ENCODE data around the gene CACNA1S. TPM values are rescaled to one million over a fixed set of nuclear protein-coding genes. Genes with fewer than 3 reads are reported as not detected.

Gene CACNA1S
- total and polyA plus RNA-seq, 4 donors: 0.16 to 0.33 (median 0.21) TPM

DNA sequence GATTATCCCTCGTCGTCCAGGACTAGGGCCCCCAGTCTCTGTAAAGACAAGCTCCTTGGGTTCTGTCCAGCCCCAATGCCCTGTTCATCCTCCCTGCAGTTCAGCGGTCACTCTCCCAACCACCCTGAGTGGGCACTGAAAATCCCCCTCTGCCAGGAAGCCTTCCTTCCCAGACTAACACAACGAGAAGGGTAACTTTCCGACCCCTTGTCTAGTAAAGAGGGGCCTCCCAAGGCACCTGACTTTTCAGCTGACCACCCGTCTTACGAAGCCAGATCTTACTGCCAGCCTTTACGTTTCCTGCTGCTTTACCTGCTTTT lies 28.7 kb upstream of the CACNA1S start:
- Histone ChIP-seq H3K4me3 (ENCODE audit: low read depth, low read length) (no peak overlapping the region), H3K9me3 (ENCODE audit: control insufficient read depth, insufficient read depth, low read length) (no peaks in the 10 kb centered on the region), H3K27me3 (ENCODE audit: control insufficient read depth, insufficient read depth, low read length) (no peaks in the 10 kb centered on the region), H3K4me1 (ENCODE audit: control insufficient read depth, insufficient read depth, low read length) (peaks cover 26% of the 10 kb centered on the region), H3K27ac (ENCODE audit: low read depth, low read length) (no peak overlapping the region), H3K36me3 (ENCODE audit: control insufficient read depth, insufficient read depth, low read length) (peaks cover 92% of the 10 kb centered on the region)
- WGBS (ENCODE audit: insufficient coverage): 94% methylated on average over 8 of the region's 8 CpGs
- DNase-seq (ENCODE audit: low read depth in 4 of 6, low spot score in 6 of 6): no peak

DNA sequence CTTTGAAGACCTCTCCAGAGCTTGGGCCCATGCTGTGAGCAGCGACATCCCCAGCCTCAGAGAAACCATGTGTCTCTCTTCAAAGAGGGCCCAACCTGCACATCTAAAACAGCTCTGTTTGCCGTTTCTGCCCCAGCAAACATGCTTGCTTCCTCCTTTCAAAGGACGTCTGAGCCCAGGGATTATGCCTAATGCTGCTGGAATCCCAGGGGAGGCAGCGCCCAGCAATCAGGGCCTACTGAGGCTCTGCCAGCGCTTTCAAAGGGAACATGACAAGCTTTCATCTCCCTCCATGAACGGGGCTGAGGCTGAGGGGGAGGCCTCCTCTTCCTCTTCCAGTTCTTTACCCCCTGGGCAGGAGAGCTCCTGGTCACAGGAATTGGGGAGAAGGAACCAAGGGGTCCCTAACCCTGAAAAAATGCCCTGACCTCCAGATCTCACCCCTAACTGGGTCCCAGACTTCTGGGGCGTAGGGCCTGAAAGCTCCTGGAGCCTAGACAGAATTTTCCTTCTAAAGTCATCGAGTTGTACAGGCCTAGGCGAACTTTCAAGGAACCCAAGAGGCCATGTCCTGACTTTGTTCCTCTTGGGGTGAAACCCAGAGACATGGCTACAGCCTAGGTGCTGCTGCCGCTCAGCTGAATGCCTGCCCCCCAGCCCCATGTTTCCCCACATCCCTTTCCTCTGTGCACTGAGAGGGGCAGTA lies 28.2 kb upstream of the CACNA1S start:
- DNase-seq (ENCODE audit: low read depth in 4 of 6, low spot score in 6 of 6): no peak
- Histone ChIP-seq H3K4me1 (ENCODE audit: control insufficient read depth, insufficient read depth, low read length) (peaks cover 26% of the 10 kb centered on the region), H3K9me3 (ENCODE audit: control insufficient read depth, insufficient read depth, low read length) (no peaks in the 10 kb centered on the region), H3K27ac (ENCODE audit: low read depth, low read length) (no peak overlapping the region), H3K36me3 (ENCODE audit: control insufficient read depth, insufficient read depth, low read length) (peaks cover 92% of the 10 kb centered on the region), H3K27me3 (ENCODE audit: control insufficient read depth, insufficient read depth, low read length) (no peaks in the 10 kb centered on the region), H3K4me3 (ENCODE audit: low read depth, low read length) (no peak overlapping the region)
- 72% methylated on average over 8 of the region's 10 CpGs for WGBS (ENCODE audit: insufficient coverage)

DNA sequence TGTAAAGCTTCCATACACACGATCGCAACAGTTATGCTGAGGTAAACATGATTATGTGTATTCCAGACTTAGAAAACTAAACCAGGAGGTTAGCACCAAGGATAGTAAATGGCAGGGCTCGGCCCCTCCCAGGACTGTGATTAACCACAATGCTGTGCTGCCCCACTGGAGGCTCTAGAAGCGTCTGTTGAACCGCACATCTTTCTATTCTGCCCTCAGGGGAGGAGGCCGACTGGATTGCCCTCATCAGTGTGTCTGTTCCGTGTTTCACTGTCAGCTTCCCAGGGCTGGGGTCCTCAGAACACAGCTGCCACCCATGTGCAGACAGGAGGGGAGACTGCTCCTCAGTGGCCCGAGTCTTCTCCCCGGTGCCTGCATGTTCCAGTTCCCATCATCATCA lies 27.5 kb upstream of the CACNA1S start:
- H3K4me1 ChIP-seq (ENCODE audit: control insufficient read depth, insufficient read depth, low read length): peaks cover 26% of the 10 kb centered on the region
- DNase-seq (ENCODE audit: low read depth in 4 of 6, low spot score in 6 of 6): no peak
- no peaks in the 10 kb centered on the region for H3K9me3 ChIP-seq (ENCODE audit: control insufficient read depth, insufficient read depth, low read length)
- H3K36me3 ChIP-seq (ENCODE audit: control insufficient read depth, insufficient read depth, low read length): peaks cover 92% of the 10 kb centered on the region
- no peak overlapping the region for H3K4me3 ChIP-seq (ENCODE audit: low read depth, low read length)
- WGBS (ENCODE audit: insufficient coverage): 80% methylated on average over 7 of the region's 9 CpGs
- no peaks in the 10 kb centered on the region for H3K27me3 ChIP-seq (ENCODE audit: control insufficient read depth, insufficient read depth, low read length)
- H3K27ac ChIP-seq (ENCODE audit: low read depth, low read length): no peak overlapping the region

DNA sequence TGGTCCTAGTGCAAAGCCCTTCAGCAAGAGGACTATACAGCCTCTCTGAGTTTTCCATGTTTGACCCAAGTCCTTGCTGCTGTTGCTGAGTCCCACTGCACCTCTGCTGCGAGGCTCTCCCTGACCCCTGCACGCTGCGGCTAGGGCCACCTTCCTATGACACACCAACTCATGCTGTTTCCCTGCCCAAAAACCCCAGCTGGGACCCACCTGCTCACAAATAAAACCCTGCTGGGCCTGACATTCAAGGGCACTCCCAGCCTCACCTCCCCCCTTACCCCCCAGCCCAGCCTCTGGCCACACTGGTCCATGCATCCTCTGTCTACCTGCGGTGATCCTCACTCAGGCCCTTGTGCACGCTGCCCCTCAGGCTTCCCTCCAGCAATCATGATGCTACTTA lies 27.1 kb upstream of the CACNA1S start:
- Histone ChIP-seq H3K27me3 (ENCODE audit: control insufficient read depth, insufficient read depth, low read length) (no peaks in the 10 kb centered on the region), H3K27ac (ENCODE audit: low read depth, low read length) (no peak overlapping the region), H3K4me3 (ENCODE audit: low read depth, low read length) (no peak overlapping the region), H3K36me3 (ENCODE audit: control insufficient read depth, insufficient read depth, low read length) (peaks cover 91% of the 10 kb centered on the region), H3K9me3 (ENCODE audit: control insufficient read depth, insufficient read depth, low read length) (no peaks in the 10 kb centered on the region), H3K4me1 (ENCODE audit: control insufficient read depth, insufficient read depth, low read length) (peaks cover 26% of the 10 kb centered on the region)
- no peak for DNase-seq (ENCODE audit: low read depth in 4 of 6, low spot score in 6 of 6)
- 96% methylated on average over 5 of the region's 5 CpGs for WGBS (ENCODE audit: insufficient coverage)

GRCh38 chr1:201138311-201138840 lies 26.1 kb upstream of the CACNA1S start:
- Histone ChIP-seq H3K4me3 (ENCODE audit: low read depth, low read length) (no peak overlapping the region), H3K27me3 (ENCODE audit: control insufficient read depth, insufficient read depth, low read length) (no peaks in the 10 kb centered on the region), H3K36me3 (ENCODE audit: control insufficient read depth, insufficient read depth, low read length) (peaks cover 87% of the 10 kb centered on the region), H3K9me3 (ENCODE audit: control insufficient read depth, insufficient read depth, low read length) (no peaks in the 10 kb centered on the region), H3K4me1 (ENCODE audit: control insufficient read depth, insufficient read depth, low read length) (peaks cover 26% of the 10 kb centered on the region), H3K27ac (ENCODE audit: low read depth, low read length) (no peak overlapping the region)
- whole genome bisulfite sequencing (ENCODE audit: insufficient coverage): 73% methylated on average over 3 of the region's 6 CpGs
- no peak for DNase-seq (ENCODE audit: low read depth in 4 of 6, low spot score in 6 of 6)

DNA sequence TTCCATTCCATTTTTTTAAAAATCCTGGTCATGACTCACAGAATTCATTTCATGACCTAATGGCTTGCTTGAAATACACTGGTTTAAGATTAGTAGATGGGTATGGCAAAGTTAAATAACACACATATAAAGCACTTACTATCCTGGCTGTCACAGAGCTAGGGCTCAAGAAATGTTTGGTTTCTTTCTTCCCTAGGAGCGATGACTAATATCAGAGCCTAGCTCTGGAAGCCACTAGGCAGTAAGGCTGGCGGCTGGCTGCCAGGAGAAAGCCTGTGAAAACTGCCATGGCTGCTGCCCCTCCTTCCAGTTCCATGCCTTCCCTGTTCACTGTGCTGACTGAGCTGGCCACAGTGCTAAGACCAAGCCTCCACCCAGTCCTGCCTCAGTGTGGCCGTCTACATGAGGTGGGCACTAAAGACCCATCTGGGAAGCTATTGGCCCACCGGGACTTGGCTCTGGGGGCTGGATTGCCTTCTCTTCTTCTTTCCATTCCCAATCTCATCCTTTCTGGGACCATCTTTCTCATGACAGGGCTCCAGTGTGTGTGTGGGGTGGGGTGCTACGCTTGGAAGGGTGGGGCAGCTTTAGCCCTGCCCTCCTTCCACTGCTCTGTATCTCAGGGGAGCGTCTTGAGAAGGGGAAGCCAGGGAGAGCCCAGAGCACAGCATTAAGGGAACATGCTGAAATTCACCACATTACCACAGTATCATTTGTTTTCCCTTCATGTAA lies 25.5 kb upstream of the CACNA1S start:
- Histone ChIP-seq H3K4me1 (ENCODE audit: control insufficient read depth, insufficient read depth, low read length) (peaks cover 25% of the 10 kb centered on the region), H3K4me3 (ENCODE audit: low read depth, low read length) (no peak overlapping the region), H3K27ac (ENCODE audit: low read depth, low read length) (no peak overlapping the region), H3K27me3 (ENCODE audit: control insufficient read depth, insufficient read depth, low read length) (no peaks in the 10 kb centered on the region), H3K9me3 (ENCODE audit: control insufficient read depth, insufficient read depth, low read length) (no peaks in the 10 kb centered on the region), H3K36me3 (ENCODE audit: control insufficient read depth, insufficient read depth, low read length) (peaks cover 80% of the 10 kb centered on the region)
- WGBS (ENCODE audit: insufficient coverage): 66% methylated on average over 4 of the region's 6 CpGs
- DNase-seq (ENCODE audit: low read depth in 4 of 6, low spot score in 6 of 6): peak in 2 of 6 donors; percentile 37 to 40

- Histone ChIP-seq H3K27me3 (ENCODE audit: control insufficient read depth, insufficient read depth, low read length) (no peaks in the 10 kb centered on the region), H3K4me1 (ENCODE audit: control insufficient read depth, insufficient read depth, low read length) (peaks cover 21% of the 10 kb centered on the region), H3K4me3 (ENCODE audit: low read depth, low read length) (no peak overlapping the region), H3K36me3 (ENCODE audit: control insufficient read depth, insufficient read depth, low read length) (peaks cover 78% of the 10 kb centered on the region), H3K9me3 (ENCODE audit: control insufficient read depth, insufficient read depth, low read length) (no peaks in the 10 kb centered on the region), H3K27ac (ENCODE audit: low read depth, low read length) (no peak overlapping the region)
- DNase-seq (ENCODE audit: low read depth in 4 of 6, low spot score in 6 of 6): no peak
- 92% methylated on average over 6 of the region's 7 CpGs for WGBS (ENCODE audit: insufficient coverage)
These were observed 24.8 kb upstream of the CACNA1S start for GRCh38 chr1:201137024-201137392.

- Histone ChIP-seq H3K36me3 (ENCODE audit: control insufficient read depth, insufficient read depth, low read length) (peaks cover 74% of the 10 kb centered on the region), H3K27ac (ENCODE audit: low read depth, low read length) (no peak overlapping the region), H3K4me1 (ENCODE audit: control insufficient read depth, insufficient read depth, low read length) (peaks cover 21% of the 10 kb centered on the region), H3K27me3 (ENCODE audit: control insufficient read depth, insufficient read depth, low read length) (no peaks in the 10 kb centered on the region), H3K4me3 (ENCODE audit: low read depth, low read length) (no peak overlapping the region), H3K9me3 (ENCODE audit: control insufficient read depth, insufficient read depth, low read length) (no peaks in the 10 kb centered on the region)
- DNase-seq (ENCODE audit: low read depth in 4 of 6, low spot score in 6 of 6): no peak
- WGBS (ENCODE audit: insufficient coverage): 83% methylated on average over 6 of the region's 8 CpGs
These were observed 24.3 kb upstream of the CACNA1S start for GRCh38 chr1:201136355-201137023.

GRCh38 chr1:201134405-201134804 lies 22.2 kb upstream of the CACNA1S start:
- Histone ChIP-seq H3K27me3 (ENCODE audit: control insufficient read depth, insufficient read depth, low read length) (no peaks in the 10 kb centered on the region), H3K36me3 (ENCODE audit: control insufficient read depth, insufficient read depth, low read length) (peaks cover 54% of the 10 kb centered on the region), H3K4me3 (ENCODE audit: low read depth, low read length) (no peak overlapping the region), H3K27ac (ENCODE audit: low read depth, low read length) (no peak overlapping the region), H3K9me3 (ENCODE audit: control insufficient read depth, insufficient read depth, low read length) (no peaks in the 10 kb centered on the region), H3K4me1 (ENCODE audit: control insufficient read depth, insufficient read depth, low read length) (peaks cover 20% of the 10 kb centered on the region)
- no peak for DNase-seq (ENCODE audit: low read depth in 4 of 6, low spot score in 6 of 6)
- WGBS (ENCODE audit: insufficient coverage): 93% methylated on average over 2 of the region's 6 CpGs

Data from spinal cord (tissue), 10 donors.